ENCODE results near the gene INAVA.
"Not testable (repeated sequence)": the region's sequence is repeated elsewhere in the genome, so short reads cannot be mapped to it uniquely, and the experiment has no call there.

Gene INAVA

GRCh38 chr1:200901796-200902444 lies 7.2 kb downstream of the INAVA start:
- no peak overlapping the region for H3K4me3 ChIP-seq (ENCODE audit: low read depth, low read length)
- H3K9ac ChIP-seq (ENCODE audit: low read depth, low read length), result no peak overlapping the region
- no peaks in the 10 kb centered on the region for H3K27me3 ChIP-seq (ENCODE audit: control insufficient read depth, insufficient read depth, low read length)
- H3K9me3 ChIP-seq (ENCODE audit: control insufficient read depth, insufficient read depth, low read length), result no peaks in the 10 kb centered on the region
- peaks cover 50% of the 10 kb centered on the region for H3K36me3 ChIP-seq (ENCODE audit: control insufficient read depth, insufficient read depth, low read length)
- H3K4me1 ChIP-seq (ENCODE audit: control insufficient read depth, insufficient read depth, low read length), result peaks cover 3% of the 10 kb centered on the region

- H3K36me3 ChIP-seq (ENCODE audit: control insufficient read depth, insufficient read depth, low read length), result peaks cover 48% of the 10 kb centered on the region
- no peaks in the 10 kb centered on the region for H3K4me1 ChIP-seq (ENCODE audit: control insufficient read depth, insufficient read depth, low read length)
- no peak overlapping the region for H3K9ac ChIP-seq (ENCODE audit: low read depth, low read length)
- H3K27me3 ChIP-seq (ENCODE audit: control insufficient read depth, insufficient read depth, low read length), result no peaks in the 10 kb centered on the region
- H3K9me3 ChIP-seq (ENCODE audit: control insufficient read depth, insufficient read depth, low read length), result no peaks in the 10 kb centered on the region
- H3K4me3 ChIP-seq (ENCODE audit: low read depth, low read length), result no peak overlapping the region
These were observed 9.1 kb downstream of the INAVA start for GRCh38 chr1:200903793-200904192.

- H3K36me3 ChIP-seq (ENCODE audit: control insufficient read depth, insufficient read depth, low read length), result peaks cover 48% of the 10 kb centered on the region
These were observed 10.1 kb downstream of the INAVA start for GRCh38 chr1:200904772-200905171.

GRCh38 chr1:200905411-200906052 lies 10.8 kb downstream of the INAVA start:
- Histone ChIP-seq H3K9ac (ENCODE audit: low read depth, low read length) (no peak overlapping the region), H3K4me3 (ENCODE audit: low read depth, low read length) (no peak overlapping the region), H3K27me3 (ENCODE audit: control insufficient read depth, insufficient read depth, low read length) (no peaks in the 10 kb centered on the region), H3K4me1 (ENCODE audit: control insufficient read depth, insufficient read depth, low read length) (no peaks in the 10 kb centered on the region), H3K36me3 (ENCODE audit: control insufficient read depth, insufficient read depth, low read length) (peaks cover 47% of the 10 kb centered on the region), H3K9me3 (ENCODE audit: control insufficient read depth, insufficient read depth, low read length) (no peaks in the 10 kb centered on the region)

More at GRCh38 chr1:200904772-200905171, 10.1 kb downstream of the INAVA start:
- Histone ChIP-seq H3K4me1 (ENCODE audit: control insufficient read depth, insufficient read depth, low read length) (no peaks in the 10 kb centered on the region), H3K9me3 (ENCODE audit: control insufficient read depth, insufficient read depth, low read length) (no peaks in the 10 kb centered on the region), H3K9ac (ENCODE audit: low read depth, low read length) (no peak overlapping the region), H3K27me3 (ENCODE audit: control insufficient read depth, insufficient read depth, low read length) (no peaks in the 10 kb centered on the region), H3K4me3 (ENCODE audit: low read depth, low read length) (no peak overlapping the region)

GRCh38 chr1:200906491-200906890 lies 11.8 kb downstream of the INAVA start:
- Histone ChIP-seq H3K27me3 (ENCODE audit: control insufficient read depth, insufficient read depth, low read length) (no peaks in the 10 kb centered on the region), H3K9me3 (ENCODE audit: control insufficient read depth, insufficient read depth, low read length) (no peaks in the 10 kb centered on the region), H3K36me3 (ENCODE audit: control insufficient read depth, insufficient read depth, low read length) (peaks cover 46% of the 10 kb centered on the region), H3K4me1 (ENCODE audit: control insufficient read depth, insufficient read depth, low read length) (no peaks in the 10 kb centered on the region), H3K9ac (ENCODE audit: low read depth, low read length) (no peak overlapping the region), H3K4me3 (ENCODE audit: low read depth, low read length) (no peak overlapping the region)

- Histone ChIP-seq H3K36me3 (ENCODE audit: control insufficient read depth, insufficient read depth, low read length) (peaks cover 46% of the 10 kb centered on the region), H3K4me1 (ENCODE audit: control insufficient read depth, insufficient read depth, low read length) (no peaks in the 10 kb centered on the region), H3K9me3 (ENCODE audit: control insufficient read depth, insufficient read depth, low read length) (no peaks in the 10 kb centered on the region), H3K27me3 (ENCODE audit: control insufficient read depth, insufficient read depth, low read length) (no peaks in the 10 kb centered on the region), H3K4me3 (ENCODE audit: low read depth, low read length) (no peak overlapping the region), H3K9ac (ENCODE audit: low read depth, low read length) (no peak overlapping the region)
These were observed 13.0 kb downstream of the INAVA start for GRCh38 chr1:200907611-200908097.

- Histone ChIP-seq H3K4me1 (ENCODE audit: control insufficient read depth, insufficient read depth, low read length) (no peaks in the 10 kb centered on the region), H3K9ac (ENCODE audit: low read depth, low read length) (no peak overlapping the region), H3K9me3 (ENCODE audit: control insufficient read depth, insufficient read depth, low read length) (no peaks in the 10 kb centered on the region), H3K4me3 (ENCODE audit: low read depth, low read length) (no peak overlapping the region), H3K27me3 (ENCODE audit: control insufficient read depth, insufficient read depth, low read length) (no peaks in the 10 kb centered on the region), H3K36me3 (ENCODE audit: control insufficient read depth, insufficient read depth, low read length) (peaks cover 49% of the 10 kb centered on the region)
These were observed 13.6 kb downstream of the INAVA start for GRCh38 chr1:200908191-200908868.

- H3K4me3 ChIP-seq (ENCODE audit: low read depth, low read length), result no peak overlapping the region
- no peaks in the 10 kb centered on the region for H3K4me1 ChIP-seq (ENCODE audit: control insufficient read depth, insufficient read depth, low read length)
- peaks cover 50% of the 10 kb centered on the region for H3K36me3 ChIP-seq (ENCODE audit: control insufficient read depth, insufficient read depth, low read length)
- no peaks in the 10 kb centered on the region for H3K9me3 ChIP-seq (ENCODE audit: control insufficient read depth, insufficient read depth, low read length)
- H3K27me3 ChIP-seq (ENCODE audit: control insufficient read depth, insufficient read depth, low read length), result no peaks in the 10 kb centered on the region
- H3K9ac ChIP-seq (ENCODE audit: low read depth, low read length), result no peak overlapping the region
These were observed 14.4 kb downstream of the INAVA start for GRCh38 chr1:200909071-200909470.

GRCh38 chr1:200909757-200910239 lies 15.1 kb downstream of the INAVA start:
- Histone ChIP-seq H3K4me1 (ENCODE audit: control insufficient read depth, insufficient read depth, low read length) (no peaks in the 10 kb centered on the region), H3K36me3 (ENCODE audit: control insufficient read depth, insufficient read depth, low read length) (peaks cover 50% of the 10 kb centered on the region), H3K27me3 (ENCODE audit: control insufficient read depth, insufficient read depth, low read length) (no peaks in the 10 kb centered on the region), H3K4me3 (ENCODE audit: low read depth, low read length) (no peak overlapping the region), H3K9ac (ENCODE audit: low read depth, low read length) (no peak overlapping the region), H3K9me3 (ENCODE audit: control insufficient read depth, insufficient read depth, low read length) (no peaks in the 10 kb centered on the region)

GRCh38 chr1:200911361-200911760 lies 16.7 kb downstream of the INAVA start:
- H3K9ac ChIP-seq (ENCODE audit: low read depth, low read length), result no peak overlapping the region
- no peak overlapping the region for H3K4me3 ChIP-seq (ENCODE audit: low read depth, low read length)
- peaks cover 50% of the 10 kb centered on the region for H3K36me3 ChIP-seq (ENCODE audit: control insufficient read depth, insufficient read depth, low read length)
- no peaks in the 10 kb centered on the region for H3K27me3 ChIP-seq (ENCODE audit: control insufficient read depth, insufficient read depth, low read length)
- H3K4me1 ChIP-seq (ENCODE audit: control insufficient read depth, insufficient read depth, low read length), result peaks cover under 1% of the 10 kb centered on the region
- H3K9me3 ChIP-seq (ENCODE audit: control insufficient read depth, insufficient read depth, low read length), result no peaks in the 10 kb centered on the region

GRCh38 chr1:200911936-200912335 lies 17.2 kb downstream of the INAVA start:
- not testable (repeated sequence) for H3K27me3 ChIP-seq (ENCODE audit: control insufficient read depth, insufficient read depth, low read length); H3K9ac ChIP-seq (ENCODE audit: low read depth, low read length); H3K4me3 ChIP-seq (ENCODE audit: low read depth, low read length); H3K9me3 ChIP-seq (ENCODE audit: control insufficient read depth, insufficient read depth, low read length); H3K4me1 ChIP-seq (ENCODE audit: control insufficient read depth, insufficient read depth, low read length)
- peaks cover 50% of the 10 kb centered on the region for H3K36me3 ChIP-seq (ENCODE audit: control insufficient read depth, insufficient read depth, low read length)
